HCT116 (cell line): ENCODE measurements around the gene AEBP1. TPM values are rescaled to one million over a fixed set of nuclear protein-coding genes. Genes with fewer than 3 reads are reported as not detected.

ENCODE experiments used
- ATAC-seq: fragments of 200-7000 bp; cut with Tn5 transposase; 2 replicates; pipeline ENCODE4 v1.9.1; 2020; ENCODE audit warnings: mild to moderate bottlenecking, moderate library complexity
- BruUV-seq: library from RNA; stranded (reverse); fragments of 400-500 nt; replicated peaks from 2 replicates; lab custom pipeline; 2021; lab: Mats Ljungman, UMichigan
- CTCF ChIA-PET: fragments of 300-600 bp; sonication (Branson Sonifier 250); formaldehyde crosslinking; loops from one replicate; lab custom pipeline; 2021; ENCODE audit warnings: antibody characterized with exemption; lab: Charles Lee
- POLR2A ChIA-PET: fragments of 300-600, 350-600 bp; sonication (Branson Sonifier 250); formaldehyde crosslinking; loops from one replicate; lab custom pipeline; 2021; ENCODE audit warnings: antibody characterized with exemption; lab: Charles Lee
- RAD21 ChIA-PET, 2 experiments: fragments of 300-600 bp; sonication (Branson Sonifier 250); formaldehyde crosslinking; loops; one replicate each; lab custom pipeline; 2023; ENCODE audit warnings: low total read pairs in 2 of 2; ENCODE audit not compliant: uncharacterized antibody in 2 of 2, unreplicated experiment in 2 of 2, low non-redundant PET in 1 of 2; lab: Charles Lee
- DNase-seq: peaks from one replicate; pipeline ENCODE4 v3.0.0-alpha.2; 2010; ENCODE audit warnings: low read depth, low spot score
- H2AFZ ChIP-seq: fragments of 200-600 bp; shearing (Covaris generic), sonication (generic); 2 replicates; pipeline ENCODE4 v1.6.1; 2017; ENCODE audit warnings: low read depth, mixed run types, mixed read lengths, antibody characterized with exemption, low read length; ENCODE audit not compliant: poor library complexity, severe bottlenecking
- H3K27ac ChIP-seq: 2 replicates; pipeline ENCODE4 v1.5.1; 2012; ENCODE audit warnings: low read depth, low read length
- H3K27me3 ChIP-seq: fragments of 200-600 bp; sonication (generic); 2 replicates; pipeline ENCODE4 v1.6.1; 2016; ENCODE audit warnings: mixed run types, low read length, mixed read lengths; ENCODE audit not compliant: insufficient read depth
- H3K36me3 ChIP-seq, 2 experiments: fragments of 200-500 bp in 1 of 2; fragments of 200-600 bp in 1 of 2; sonication (Bioruptor generic) in 1 of 2; sonication (generic) in 1 of 2; 2 replicates each; pipeline versions ENCODE4 v1.5.1 to v1.6.1; 2014 to 2016; ENCODE audit warnings: low read length in 2 of 2, inconsistent platforms in 1 of 2, mixed read lengths in 1 of 2, mixed run types in 1 of 2; ENCODE audit not compliant: insufficient read depth in 2 of 2, control insufficient read depth in 1 of 2
- H3K4me1 ChIP-seq, 2 experiments: fragments of 200-600 bp in 1 of 2; sonication (generic) in 1 of 2; 2 replicates each; pipeline versions ENCODE4 v1.5.1 to v1.6.1; 2012 to 2017; ENCODE audit warnings: low read length in 2 of 2, inconsistent platforms in 1 of 2, mild to moderate bottlenecking in 1 of 2, mixed read lengths in 1 of 2, mixed run types in 1 of 2, moderate library complexity in 1 of 2; ENCODE audit not compliant: insufficient read depth in 2 of 2, control insufficient read depth in 1 of 2
- H3K4me2 ChIP-seq: fragments of 200-600 bp; sonication (generic); 2 replicates; pipeline ENCODE4 v1.6.1; 2017; ENCODE audit warnings: mixed run types, low read length, mixed read lengths
- H3K4me3 ChIP-seq, 2 experiments: fragments of 200-600 bp in 1 of 2; sonication (generic) in 1 of 2; replicated peaks in 1 of 2; 2 replicates each; pipeline ENCODE4 v1.5.1; 2011 to 2016; ENCODE audit warnings: low read length in 2 of 2, control low read depth in 1 of 2, low read depth in 1 of 2, mild to moderate bottlenecking in 1 of 2, mixed read lengths in 1 of 2, mixed run types in 1 of 2
- H3K79me2 ChIP-seq: fragments of 200-600 bp; sonication (generic); 2 replicates; pipeline ENCODE4 v1.6.1; 2017; ENCODE audit warnings: mild to moderate bottlenecking, mixed run types, low read length, moderate library complexity, mixed read lengths; ENCODE audit not compliant: insufficient read depth
- H3K9ac ChIP-seq: fragments of 200-600 bp; sonication (generic); 2 replicates; pipeline ENCODE4 v1.6.1; 2016; ENCODE audit warnings: low read length, mixed read lengths
- H3K9me2 ChIP-seq: fragments of 200-600 bp; sonication (generic), shearing (Covaris generic); 2 replicates; pipeline ENCODE4 v1.6.1; 2017; ENCODE audit warnings: mixed run types, mild to moderate bottlenecking, moderate library complexity; ENCODE audit not compliant: insufficient read depth
- H3K9me3 ChIP-seq, 2 experiments: fragments of 200-500 bp in 1 of 2; fragments of 200-600 bp in 1 of 2; sonication (Bioruptor generic) in 1 of 2; sonication (generic) in 1 of 2; 2 replicates each; pipeline ENCODE4 v1.6.1; 2014 to 2017; ENCODE audit warnings: low read length in 2 of 2, mixed read lengths in 2 of 2, inconsistent platforms in 1 of 2, low read depth in 1 of 2, mild to moderate bottlenecking in 1 of 2, mixed run types in 1 of 2, moderate library complexity in 1 of 2; ENCODE audit not compliant: control insufficient read depth in 1 of 2, insufficient read depth in 1 of 2
- H4K20me1 ChIP-seq: fragments of 200-600 bp; sonication (generic), shearing (Covaris generic); 2 replicates; pipeline ENCODE4 v1.6.1; 2017; ENCODE audit warnings: mixed run types, mild to moderate bottlenecking, moderate library complexity; ENCODE audit not compliant: insufficient read depth
- CBX3 ChIP-seq: IDR thresholded peaks from 2 replicates; pipeline ENCODE4 v1.6.1; 2012; ENCODE audit warnings: low read depth
- CEBPB ChIP-seq: IDR thresholded peaks from 2 replicates; pipeline ENCODE4 v1.6.1; 2012; ENCODE audit warnings: low read depth
- EGR1 ChIP-seq: IDR thresholded peaks from 2 replicates; pipeline ENCODE4 v1.6.1; 2012; ENCODE audit warnings: low read depth
- ELF1 ChIP-seq: IDR thresholded peaks from 2 replicates; pipeline ENCODE4 v1.6.1; 2012; ENCODE audit warnings: low read depth, borderline replicate concordance
- EZH2phosphoT487 ChIP-seq: fragments of 200-600 bp; IDR thresholded peaks from 2 replicates; pipeline ENCODE4 v1.6.1; 2018; ENCODE audit warnings: antibody characterized with exemption, borderline replicate concordance
- POLR2A ChIP-seq: IDR thresholded peaks from 2 replicates; pipeline ENCODE4 v1.7.0; 2011; ENCODE audit warnings: borderline replicate concordance; ENCODE audit not compliant: insufficient read depth, insufficient read length; ENCODE audit errors: extremely low read depth
- RAD21 ChIP-seq: IDR thresholded peaks from 2 replicates; pipeline ENCODE4 v1.6.1; 2012; ENCODE audit warnings: low read depth, mild to moderate bottlenecking
- SIN3A ChIP-seq: IDR thresholded peaks from 2 replicates; pipeline ENCODE4 v1.6.1; 2012; ENCODE audit warnings: low read depth
- SP1 ChIP-seq: IDR thresholded peaks from 2 replicates; pipeline ENCODE4 v1.6.1; 2012; ENCODE audit warnings: low read depth
- SRF ChIP-seq: IDR thresholded peaks from 2 replicates; pipeline ENCODE4 v1.6.1; 2012; ENCODE audit warnings: low read depth
- TCF7L2 ChIP-seq: IDR thresholded peaks from 2 replicates; pipeline ENCODE4 v1.7.0; 2011; ENCODE audit warnings: borderline replicate concordance, inconsistent platforms; ENCODE audit not compliant: insufficient read depth, insufficient read length; ENCODE audit errors: extremely low read depth
- YY1 ChIP-seq: IDR thresholded peaks from 2 replicates; pipeline ENCODE4 v1.6.1; 2011; ENCODE audit warnings: low read length, low read depth, moderate library complexity, mild to moderate bottlenecking; ENCODE audit not compliant: insufficient replicate concordance; ENCODE audit errors: extremely low read depth
- ZFX ChIP-seq: fragments of 450-650 bp; IDR thresholded peaks from 2 replicates; pipeline ENCODE4 v1.6.1; 2017
- ZNF274 ChIP-seq: fragments of 200-500 bp; sonication (Bioruptor generic); IDR thresholded peaks from 2 replicates; pipeline ENCODE4 v1.6.1; 2014; ENCODE audit warnings: mild to moderate bottlenecking, low read depth, low read length, inconsistent platforms
- intact Hi-C: fragments of 100-400 bp; cut with micrococcal nuclease; formaldehyde crosslinking; loops from 2 replicates; pipeline ENCODE4 v1.10.0; 2022
- total RNA-seq: library from RNA; stranded (reverse); gene quantifications from one replicate; pipeline ENCODE4 v1.2.1, GENCODE V29; 2021; ENCODE audit not compliant: unreplicated experiment
- TF ChIP-seq, protein P1 (sequence below), 3 experiments: fragments of 200-600 bp in 1 of 3; sonication (generic) in 1 of 3; IDR thresholded peaks in 2 of 3; conservative IDR thresholded peaks in 1 of 3; 2 replicates each; pipeline ENCODE4 v1.5.1; 2012 to 2017; ENCODE audit warnings: low read depth in 2 of 3, low read length in 2 of 3, antibody characterized with exemption in 1 of 3, borderline replicate concordance in 1 of 3, control low read depth in 1 of 3, mild to moderate bottlenecking in 1 of 3, mixed read lengths in 1 of 3, mixed run types in 1 of 3, moderate library complexity in 1 of 3; ENCODE audit not compliant: insufficient read depth in 1 of 3

AEBP1 gene
- total RNA-seq, 1 experiment from 2014 or later, result 0.49 TPM

DNA sequence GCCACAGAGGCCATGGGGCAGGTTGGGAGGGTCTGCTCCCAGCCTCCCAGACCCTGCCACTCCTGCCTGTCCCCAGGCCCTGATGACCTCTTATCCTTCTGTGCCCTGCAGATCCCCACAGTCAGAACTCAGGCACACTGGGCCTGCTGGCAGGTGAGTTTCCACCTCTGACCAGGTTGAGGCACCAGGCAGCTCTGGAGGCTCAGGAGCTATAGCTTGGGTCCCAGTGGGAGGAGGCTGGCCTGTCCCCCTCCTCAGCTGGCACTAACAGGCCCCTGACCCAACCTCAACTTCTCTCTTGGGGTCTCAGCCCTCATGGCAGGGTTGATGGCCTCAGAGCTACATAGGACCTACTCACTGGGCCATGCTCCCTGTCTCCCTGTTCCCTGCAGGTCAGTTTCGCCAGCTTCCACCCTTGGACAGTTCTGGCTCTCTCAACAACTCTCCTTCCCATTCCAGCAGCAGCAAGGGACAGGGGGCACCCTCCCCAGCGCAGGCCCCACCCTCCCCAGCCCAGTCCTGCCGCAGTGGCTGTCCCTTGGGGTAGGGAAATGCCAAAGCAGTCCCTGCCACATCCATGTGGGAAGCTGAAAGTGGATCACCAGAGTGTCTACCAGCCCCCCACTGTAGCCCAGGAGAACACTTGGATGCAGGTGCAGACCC, 2.7 kb upstream of the AEBP1 start:
- POLR2A ChIA-PET, result no interaction called here
- intact Hi-C loops, result no loop called here
- Histone ChIP-seq H3K9ac (no peak overlapping the region), H3K36me3 (no peaks in the 10 kb centered on the region), H3K27ac (no peak overlapping the region), H3K4me3 (no peak overlapping the region), H2AFZ (no peak overlapping the region), H3K4me2 (no peak overlapping the region), H3K4me1 (peaks cover 0 to 6% of the 10 kb centered on the region in 2 experiments; a peak in 2 of 4 replicates), H4K20me1 (no peaks in the 10 kb centered on the region), H3K9me3 (no peaks in the 10 kb centered on the region), H3K79me2 (no peaks in the 10 kb centered on the region), H3K27me3 (no peaks in the 10 kb centered on the region), H3K9me2 (no peaks in the 10 kb centered on the region)
- ATAC-seq, result no peak
- DNase-seq, result no peak
- BruUV-seq, result no TSS peak
- TF ChIP-seq TCF7L2 (no peak), SP1 (no peak), YY1 (no peak), ZNF274 (no peak), CBX3 (no peak), EZH2phosphoT487 (no peak), ELF1 (no peak), POLR2A (no peak), SRF (no peak), SIN3A (no peak), CEBPB (no peak), RAD21 (no peak), EGR1 (no peak), ZFX (no peak)
- TF ChIP-seq, protein P1, sequence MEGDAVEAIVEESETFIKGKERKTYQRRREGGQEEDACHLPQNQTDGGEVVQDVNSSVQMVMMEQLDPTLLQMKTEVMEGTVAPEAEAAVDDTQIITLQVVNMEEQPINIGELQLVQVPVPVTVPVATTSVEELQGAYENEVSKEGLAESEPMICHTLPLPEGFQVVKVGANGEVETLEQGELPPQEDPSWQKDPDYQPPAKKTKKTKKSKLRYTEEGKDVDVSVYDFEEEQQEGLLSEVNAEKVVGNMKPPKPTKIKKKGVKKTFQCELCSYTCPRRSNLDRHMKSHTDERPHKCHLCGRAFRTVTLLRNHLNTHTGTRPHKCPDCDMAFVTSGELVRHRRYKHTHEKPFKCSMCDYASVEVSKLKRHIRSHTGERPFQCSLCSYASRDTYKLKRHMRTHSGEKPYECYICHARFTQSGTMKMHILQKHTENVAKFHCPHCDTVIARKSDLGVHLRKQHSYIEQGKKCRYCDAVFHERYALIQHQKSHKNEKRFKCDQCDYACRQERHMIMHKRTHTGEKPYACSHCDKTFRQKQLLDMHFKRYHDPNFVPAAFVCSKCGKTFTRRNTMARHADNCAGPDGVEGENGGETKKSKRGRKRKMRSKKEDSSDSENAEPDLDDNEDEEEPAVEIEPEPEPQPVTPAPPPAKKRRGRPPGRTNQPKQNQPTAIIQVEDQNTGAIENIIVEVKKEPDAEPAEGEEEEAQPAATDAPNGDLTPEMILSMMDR (IDR thresholded peaks at IDR 0.05 in 2 of 3, conservative IDR thresholded peaks at IDR 0.05 in 1 of 3; ENCODE audit: borderline replicate concordance in 1 of 3, insufficient read depth in 1 of 3, low read depth in 2 of 3, low read length in 2 of 3), result no peak
- CTCF ChIA-PET, result no interaction called here
- RAD21 ChIA-PET, result no interaction called here
